H9 (cell line): Measurements from ENCODE around the gene TET2. TPM values are rescaled to one million over a fixed set of nuclear protein-coding genes. Genes with fewer than 3 reads are reported as not detected.

Experiments
- DNase-seq: peaks from one replicate; pipeline ENCODE4 v3.0.0-alpha.2; 2017
- H2AFZ ChIP-seq: one replicate; pipeline ENCODE4 v1.6.1; 2013; ENCODE audit warnings: mild to moderate bottlenecking, low read length, control low read depth, moderate library complexity
- H2AK5ac ChIP-seq: 2 replicates; pipeline ENCODE4 v1.6.1; 2013; ENCODE audit warnings: low read length, control low read depth, mixed read lengths; ENCODE audit not compliant: insufficient read length
- H2BK120ac ChIP-seq: one replicate; pipeline ENCODE4 v1.6.1; 2013; ENCODE audit warnings: low read depth, mild to moderate bottlenecking, low read length, control low read depth, inconsistent platforms; ENCODE audit not compliant: poor library complexity, severe bottlenecking
- H2BK12ac ChIP-seq: 2 replicates; pipeline ENCODE4 v1.6.1; 2013; ENCODE audit warnings: low read length, control low read depth, mixed read lengths, low read depth; ENCODE audit not compliant: insufficient read length
- H2BK15ac ChIP-seq: 2 replicates; pipeline ENCODE4 v1.6.1; 2013; ENCODE audit warnings: low read depth, low read length, control low read depth
- H2BK20ac ChIP-seq: one replicate; pipeline ENCODE4 v1.6.1; 2013; ENCODE audit warnings: low read depth, mild to moderate bottlenecking, low read length, control low read depth, inconsistent platforms; ENCODE audit not compliant: poor library complexity, severe bottlenecking
- H2BK5ac ChIP-seq: 2 replicates; pipeline ENCODE4 v1.6.1; 2013; ENCODE audit warnings: low read length, control low read depth, mixed read lengths; ENCODE audit not compliant: insufficient read length
- H3K14ac ChIP-seq: 2 replicates; pipeline ENCODE4 v1.6.1; 2013; ENCODE audit warnings: low read length, control low read depth; ENCODE audit not compliant: insufficient read depth
- H3K18ac ChIP-seq: 2 replicates; pipeline ENCODE4 v1.6.1; 2013; ENCODE audit warnings: low read depth, mild to moderate bottlenecking, mixed read lengths, low read length, control low read depth; ENCODE audit not compliant: insufficient read length
- H3K23ac ChIP-seq: 2 replicates; pipeline ENCODE4 v1.6.1; 2013; ENCODE audit warnings: low read length, control low read depth, mixed read lengths, low read depth; ENCODE audit not compliant: insufficient read length
- H3K23me2 ChIP-seq: 2 replicates; pipeline ENCODE4 v1.6.1; 2013; ENCODE audit warnings: low read depth, mild to moderate bottlenecking, mixed read lengths, low read length, control low read depth; ENCODE audit not compliant: insufficient read length, poor library complexity, severe bottlenecking
- H3K27ac ChIP-seq: 2 replicates; pipeline ENCODE4 v1.5.1; 2013; ENCODE audit warnings: low read length, control low read depth, mixed read lengths, low read depth; ENCODE audit not compliant: insufficient read length
- H3K27me3 ChIP-seq: 2 replicates; pipeline ENCODE4 v1.6.1; 2013; ENCODE audit warnings: low read length, control low read depth, inconsistent platforms; ENCODE audit not compliant: insufficient read depth
- H3K4ac ChIP-seq: 2 replicates; pipeline ENCODE4 v1.6.1; 2013; ENCODE audit warnings: low read depth, mild to moderate bottlenecking, control low read depth, inconsistent platforms, low read length, moderate library complexity
- H3K4me1 ChIP-seq: 2 replicates; pipeline ENCODE4 v1.6.1; 2013; ENCODE audit warnings: low read length, control low read depth, inconsistent platforms; ENCODE audit not compliant: insufficient read depth
- H3K4me2 ChIP-seq: 2 replicates; pipeline ENCODE4 v1.6.1; 2013; ENCODE audit warnings: low read length, control low read depth, mixed read lengths; ENCODE audit not compliant: insufficient read length, insufficient read depth
- H3K56ac ChIP-seq: 2 replicates; pipeline ENCODE4 v1.6.1; 2013; ENCODE audit warnings: low read depth, mild to moderate bottlenecking, mixed read lengths, low read length, control low read depth; ENCODE audit not compliant: insufficient read length
- H3K79me1 ChIP-seq: 2 replicates; pipeline ENCODE4 v1.6.1; 2013; ENCODE audit warnings: low read depth, mild to moderate bottlenecking, moderate library complexity, low read length, control low read depth, inconsistent platforms; ENCODE audit not compliant: insufficient read depth, poor library complexity, severe bottlenecking
- H3K79me2 ChIP-seq: 2 replicates; pipeline ENCODE4 v1.6.1; 2013; ENCODE audit warnings: low read length, control low read depth, inconsistent platforms; ENCODE audit not compliant: insufficient read depth
- H3K9ac ChIP-seq: 2 replicates; pipeline ENCODE4 v1.6.1; 2013; ENCODE audit warnings: low read length, control low read depth, mixed read lengths; ENCODE audit not compliant: insufficient read length; ENCODE audit errors: extremely low read depth
- H3K9me3 ChIP-seq: one replicate; pipeline ENCODE4 v1.6.1; 2013; ENCODE audit warnings: low read depth, low read length, inconsistent platforms; ENCODE audit not compliant: control insufficient read depth
- H3T11ph ChIP-seq: one replicate; pipeline ENCODE4 v1.6.1; 2013; ENCODE audit warnings: mild to moderate bottlenecking, low read length, control low read depth, inconsistent platforms
- H4K20me1 ChIP-seq: one replicate; pipeline ENCODE4 v1.6.1; 2013; ENCODE audit not compliant: control insufficient read depth, insufficient read length, insufficient read depth
- H4K5ac ChIP-seq: 2 replicates; pipeline ENCODE4 v1.6.1; 2013; ENCODE audit warnings: low read depth, mild to moderate bottlenecking, mixed read lengths, low read length, control low read depth; ENCODE audit not compliant: insufficient read length
- H4K8ac ChIP-seq: replicated peaks from 2 replicates; pipeline ENCODE4 v1.6.1; 2013; ENCODE audit warnings: low read length, control low read depth, mixed read lengths, low read depth; ENCODE audit not compliant: insufficient read length
- H4K91ac ChIP-seq: 2 replicates; pipeline ENCODE4 v1.6.1; 2013; ENCODE audit warnings: low read depth, mild to moderate bottlenecking, moderate library complexity, mixed read lengths, low read length, control low read depth; ENCODE audit not compliant: insufficient read length
- H3K27ac Mint-ChIP-seq, 3 experiments: 2 replicates in 2 of 3; 3 replicates in 1 of 3; pipeline ENCODE4 v1.8.0; 2020 to 2021; ENCODE audit warnings: mixed read lengths in 3 of 3, mild to moderate bottlenecking in 1 of 3, moderate library complexity in 1 of 3
- H3K27me3 Mint-ChIP-seq: 2 replicates; pipeline ENCODE4 v1.8.0; 2021; ENCODE audit warnings: low read depth, mild to moderate bottlenecking, moderate library complexity, mixed read lengths
- H3K36me3 Mint-ChIP-seq, 3 experiments: 2 replicates in 2 of 3; 3 replicates in 1 of 3; pipeline ENCODE4 v1.8.0; 2020 to 2021; ENCODE audit warnings: low read depth in 3 of 3, mixed read lengths in 3 of 3; ENCODE audit not compliant: insufficient read depth in 1 of 3
- H3K4me1 Mint-ChIP-seq, 2 experiments: 2 replicates each; pipeline ENCODE4 v1.8.0; 2020; ENCODE audit warnings: mixed read lengths in 2 of 2
- H3K4me3 Mint-ChIP-seq, 2 experiments: 2 replicates in 1 of 2; 3 replicates in 1 of 2; pipeline ENCODE4 v1.8.0; 2020 to 2021; ENCODE audit warnings: mild to moderate bottlenecking in 2 of 2, mixed read lengths in 2 of 2, moderate library complexity in 1 of 2
- H3K9me3 Mint-ChIP-seq, 2 experiments: 2 replicates in 1 of 2; 3 replicates in 1 of 2; pipeline ENCODE4 v1.8.0; 2020; ENCODE audit warnings: mild to moderate bottlenecking in 2 of 2, mixed read lengths in 2 of 2, moderate library complexity in 1 of 2
- CTCF ChIP-seq: fragments of 200-600 bp; sonication (generic); conservative IDR thresholded peaks from 3 replicates; pipeline ENCODE4 v1.8.0; 2021; ENCODE audit warnings: antibody characterized with exemption, mild to moderate bottlenecking
- total RNA-seq: library from RNA; stranded (reverse); gene quantifications from 2 replicates; pipeline ENCODE4 v1.2.1, GENCODE V29; 2021

The TET2 gene
- total RNA-seq, 1 experiment from 2014 or later, result 3.1 TPM

GRCh38 chr4:105192474-105192873, 45.8 kb downstream of the TET2 start:
- Histone ChIP-seq H3K27ac (no peak overlapping the region), H4K20me1 (no peaks in the 10 kb centered on the region), H3K56ac (no peak overlapping the region), H2BK15ac (no peak overlapping the region), H4K5ac (no peak overlapping the region), H3K18ac (no peak overlapping the region), H3K4ac (no peak overlapping the region), H3K4me1 (no peaks in the 10 kb centered on the region), H3K14ac (no peak overlapping the region), H3K23ac (no peak overlapping the region), H2AK5ac (no peak overlapping the region), H2BK5ac (no peak overlapping the region), H3K9ac (no peak overlapping the region), H3K27me3 (no peaks in the 10 kb centered on the region), H2BK120ac (no peak overlapping the region), H4K8ac (no peak overlapping the region), H3T11ph (no peak overlapping the region), H3K4me2 (no peak overlapping the region), H3K79me2 (no peaks in the 10 kb centered on the region), H3K79me1 (no peaks in the 10 kb centered on the region), H2BK12ac (no peak overlapping the region), H2AFZ (no peak overlapping the region), H3K23me2 (no peaks in the 10 kb centered on the region), H4K91ac (no peak overlapping the region), H3K9me3 (no peaks in the 10 kb centered on the region), H2BK20ac (no peak overlapping the region)
- no peak for TF ChIP-seq CTCF
- Mint-ChIP-seq H3K4me1 (peaks cover 5 to 6% of the 10 kb centered on the region in 2 experiments), H3K4me3 (no peak overlapping the region), H3K27me3 (no peaks in the 10 kb centered on the region), H3K36me3 (no peaks in the 10 kb centered on the region), H3K9me3 (no peaks in the 10 kb centered on the region), H3K27ac (no peak overlapping the region)
- DNase-seq, result no peak
